Neural progenitor cell (in vitro differentiated cells): ENCODE results near the gene INPPL1. TPM values are rescaled to one million over a fixed set of nuclear protein-coding genes. Genes with fewer than 3 reads are reported as not detected.

Source experiments
- DNase-seq: peaks from one replicate; pipeline ENCODE4 v3.0.0-alpha.2; 2016; ENCODE audit warnings: low spot score
- H2AFZ ChIP-seq: fragments of 200-600 bp; sonication (generic); replicated peaks from 2 replicates; pipeline ENCODE4 v1.6.1; 2016; ENCODE audit warnings: antibody characterized with exemption
- H3F3A ChIP-seq: fragments of 200-600 bp; sonication (generic); 2 replicates; pipeline ENCODE4 v1.6.1; 2016; ENCODE audit warnings: antibody characterized with exemption, low read depth
- H3K27ac ChIP-seq: fragments of 200-600 bp; sonication (generic); 2 replicates; pipeline ENCODE4 v1.5.1; 2016; ENCODE audit warnings: mild to moderate bottlenecking
- H3K27me3 ChIP-seq: fragments of 200-600 bp; sonication (generic); 2 replicates; pipeline ENCODE4 v1.6.1; 2016; ENCODE audit warnings: mild to moderate bottlenecking, moderate library complexity
- H3K36me3 ChIP-seq: fragments of 200-600 bp; sonication (generic); 2 replicates; pipeline ENCODE4 v1.5.1; 2016
- H3K4me1 ChIP-seq: fragments of 200-600 bp; sonication (generic); 2 replicates; pipeline ENCODE4 v1.6.1; 2016; ENCODE audit warnings: mixed run types
- H3K4me2 ChIP-seq: fragments of 200-600 bp; sonication (generic); 2 replicates; pipeline ENCODE4 v1.6.1; 2016
- H3K4me3 ChIP-seq: fragments of 200-600 bp; sonication (generic); 2 replicates; pipeline ENCODE4 v1.5.1; 2016
- H3K79me2 ChIP-seq: fragments of 200-600 bp; sonication (generic); 2 replicates; pipeline ENCODE4 v1.6.1; 2016; ENCODE audit warnings: low read depth
- H3K9ac ChIP-seq: fragments of 200-600 bp; sonication (generic); 2 replicates; pipeline ENCODE4 v1.6.1; 2016
- H3K9me3 ChIP-seq: fragments of 200-600 bp; sonication (generic); 2 replicates; pipeline ENCODE4 v1.5.1; 2016; ENCODE audit warnings: low read depth
- H4K20me1 ChIP-seq: fragments of 200-600 bp; sonication (generic); 2 replicates; pipeline ENCODE4 v1.6.1; 2016; ENCODE audit warnings: low read depth
- H3K27ac Mint-ChIP-seq: 3 replicates; pipeline ENCODE4 v1.8.0; 2021; ENCODE audit warnings: mixed read lengths
- H3K27me3 Mint-ChIP-seq: 2 replicates; pipeline ENCODE4 v1.8.0; 2022; ENCODE audit warnings: low read depth, mild to moderate bottlenecking, inconsistent platforms, moderate library complexity, mixed read lengths; ENCODE audit not compliant: insufficient read depth
- H3K36me3 Mint-ChIP-seq: 3 replicates; pipeline ENCODE4 v1.8.0; 2021; ENCODE audit warnings: mixed read lengths
- H3K4me1 Mint-ChIP-seq: 3 replicates; pipeline ENCODE4 v1.8.0; 2021; ENCODE audit warnings: mixed read lengths
- H3K4me3 Mint-ChIP-seq: 3 replicates; pipeline ENCODE4 v1.8.0; 2021; ENCODE audit warnings: mild to moderate bottlenecking, moderate library complexity, mixed read lengths
- H3K9me3 Mint-ChIP-seq: 3 replicates; pipeline ENCODE4 v1.8.0; 2020; ENCODE audit warnings: mixed read lengths
- CTCF ChIP-seq: fragments of 200-600 bp; sonication (generic); IDR thresholded peaks from 2 replicates; pipeline ENCODE4 v1.5.1; 2017; ENCODE audit warnings: antibody characterized with exemption, mild to moderate bottlenecking
- EZH2 ChIP-seq: fragments of 200-600 bp; sonication (generic); IDR thresholded peaks from 2 replicates; pipeline ENCODE4 v1.6.1; 2017; ENCODE audit warnings: antibody characterized with exemption, mild to moderate bottlenecking, moderate library complexity
- EZH2phosphoT487 ChIP-seq: fragments of 200-600 bp; sonication (generic); IDR thresholded peaks from 2 replicates; pipeline ENCODE4 v1.6.1; 2017; ENCODE audit warnings: antibody characterized with exemption
- total RNA-seq: library from RNA; depleted of rRNA; stranded (reverse); fragments of >200 nt; gene quantifications from 2 replicates; pipeline ENCODE4 v1.2.3, GENCODE V29; 2015; ENCODE audit warnings: low replicate concordance

The INPPL1 gene
- total RNA-seq, 1 donor from 2014 or later: 30.8 TPM

- H3K4me3 ChIP-seq: no peak overlapping the region
- H3K4me2 ChIP-seq: no peak overlapping the region
- H3K27me3 ChIP-seq: peaks cover 69% of the 10 kb centered on the region
- DNase-seq: no peak
- no peak overlapping the region for H3K9ac ChIP-seq
- Mint-ChIP-seq H3K27ac (no peak overlapping the region), H3K4me3 (no peak overlapping the region), H3K27me3 (peaks cover 16% of the 10 kb centered on the region), H3K9me3 (peaks cover 8% of the 10 kb centered on the region), H3K36me3 (peaks cover 3% of the 10 kb centered on the region), H3K4me1 (peaks cover 9% of the 10 kb centered on the region)
- no peak for TF ChIP-seq EZH2phosphoT487
- TF ChIP-seq CTCF: no peak
- TF ChIP-seq EZH2: no peak
- no peak overlapping the region for H3K27ac ChIP-seq
- H3K4me1 ChIP-seq: peaks cover 3% of the 10 kb centered on the region
- H4K20me1 ChIP-seq: no peaks in the 10 kb centered on the region
- H3F3A ChIP-seq: peaks cover 5% of the 10 kb centered on the region
- H3K9me3 ChIP-seq: no peaks in the 10 kb centered on the region
- H3K36me3 ChIP-seq: no peaks in the 10 kb centered on the region
- H2AFZ ChIP-seq: no peak overlapping the region
- H3K79me2 ChIP-seq: no peaks in the 10 kb centered on the region
These were observed 23.0 kb downstream of the INPPL1 start for GRCh38 chr11:72247584-72247983.

GRCh38 chr11:72249961-72250360 lies 25.4 kb downstream of the INPPL1 start:
- no peaks in the 10 kb centered on the region for H3K79me2 ChIP-seq
- H3F3A ChIP-seq: no peaks in the 10 kb centered on the region
- Mint-ChIP-seq H3K4me3 (no peak overlapping the region), H3K4me1 (no peaks in the 10 kb centered on the region), H3K27me3 (peaks cover 5% of the 10 kb centered on the region), H3K27ac (no peak overlapping the region), H3K9me3 (peaks cover 8% of the 10 kb centered on the region), H3K36me3 (no peaks in the 10 kb centered on the region)
- no peak overlapping the region for H3K9ac ChIP-seq
- H3K4me3 ChIP-seq: no peak overlapping the region
- H3K9me3 ChIP-seq: no peaks in the 10 kb centered on the region
- DNase-seq: no peak
- H3K4me1 ChIP-seq: no peaks in the 10 kb centered on the region
- peaks cover 46% of the 10 kb centered on the region for H3K27me3 ChIP-seq
- no peaks in the 10 kb centered on the region for H4K20me1 ChIP-seq
- H3K27ac ChIP-seq: no peak overlapping the region
- H3K36me3 ChIP-seq: no peaks in the 10 kb centered on the region
- TF ChIP-seq CTCF (no peak), EZH2phosphoT487 (no peak), EZH2 (no peak)
- no peak overlapping the region for H3K4me2 ChIP-seq
- no peak overlapping the region for H2AFZ ChIP-seq

- Histone ChIP-seq H3K4me1 (no peaks in the 10 kb centered on the region), H3K4me3 (no peak overlapping the region), H3K4me2 (no peak overlapping the region), H3K79me2 (no peaks in the 10 kb centered on the region), H3K9me3 (no peaks in the 10 kb centered on the region), H3K9ac (no peak overlapping the region), H3K27me3 (peaks cover 36% of the 10 kb centered on the region), H3K36me3 (no peaks in the 10 kb centered on the region), H3K27ac (no peak overlapping the region), H3F3A (no peaks in the 10 kb centered on the region), H4K20me1 (no peaks in the 10 kb centered on the region), H2AFZ (no peak overlapping the region)
- no peaks in the 10 kb centered on the region for H3K4me1 Mint-ChIP-seq
- no peak overlapping the region for H3K27ac Mint-ChIP-seq
- peaks cover 8% of the 10 kb centered on the region for H3K9me3 Mint-ChIP-seq
- no peak for DNase-seq
- H3K4me3 Mint-ChIP-seq: no peak overlapping the region
- TF ChIP-seq EZH2phosphoT487 (no peak), EZH2 (no peak), CTCF (no peak)
- H3K36me3 Mint-ChIP-seq: no peaks in the 10 kb centered on the region
- H3K27me3 Mint-ChIP-seq: peaks cover 5% of the 10 kb centered on the region
These were observed 26.3 kb downstream of the INPPL1 start for GRCh38 chr11:72250661-72251464.
